Measurements from ENCODE around the gene WIZ. TPM values are rescaled to one million over a fixed set of nuclear protein-coding genes. Genes with fewer than 3 reads are reported as not detected.
"Not testable (repeated sequence)": the region's sequence is repeated elsewhere in the genome, so short reads cannot be mapped to it uniquely, and the experiment has no call there.

WIZ gene
- total and polyA plus RNA-seq, 5 donors from 2014 or later: 0.25 to 17.6 (median 1.0) TPM

GRCh38 chr19:15421136-15421695, 28.5 kb downstream of the WIZ start:
- peaks cover 32% of the 10 kb centered on the region for H3K36me3 ChIP-seq (ENCODE audit: control insufficient read depth, insufficient read depth, low read length)
- H3K4me3 ChIP-seq (ENCODE audit: low read depth, low read length): no peak overlapping the region
- DNase-seq: no peak
- H3K9me3 ChIP-seq (ENCODE audit: control insufficient read depth in 2 of 2, low read length in 2 of 2): peaks cover 3 to 7% of the 10 kb centered on the region in 2 experiments
- Mint-ChIP-seq H3K4me3 (peak overlapping the region in 1 of 4 donors; percentile 48), H3K4me1 (peaks cover 5 to 35% (median 23%) of the 10 kb centered on the region in 4 donors), H3K27ac (no peak overlapping the region), H3K36me3 (peaks cover 15% of the 10 kb centered on the region), H3K9me3 (peaks cover 0 to 5% (median 0%) of the 10 kb centered on the region in 7 donors), H3K27me3 (peaks cover 8% of the 10 kb centered on the region)
- ATAC-seq (ENCODE audit: low read depth in 2 of 2): no peak
- no peaks in the 10 kb centered on the region for H3K27me3 ChIP-seq (ENCODE audit: control insufficient read depth, insufficient read depth, low read length)
- peaks cover 29% of the 10 kb centered on the region for H3K4me1 ChIP-seq (ENCODE audit: control insufficient read depth, insufficient read depth, low read length, poor library complexity, severe bottlenecking)
- H3K27ac ChIP-seq (ENCODE audit: insufficient read depth, low read length, poor library complexity, severe bottlenecking): no peak overlapping the region

GRCh38 chr19:15419413-15420025, 30.2 kb downstream of the WIZ start:
- Histone ChIP-seq H3K4me3 (ENCODE audit: low read depth, low read length) (peak overlapping the region; percentile 71), H3K36me3 (ENCODE audit: control insufficient read depth, insufficient read depth, low read length) (peaks cover 23% of the 10 kb centered on the region), H3K9me3 (ENCODE audit: control insufficient read depth in 2 of 2, low read length in 2 of 2) (peaks cover 3 to 7% of the 10 kb centered on the region in 2 experiments), H3K27ac (ENCODE audit: insufficient read depth, low read length, poor library complexity, severe bottlenecking) (no peak overlapping the region), H3K4me1 (ENCODE audit: control insufficient read depth, insufficient read depth, low read length, poor library complexity, severe bottlenecking) (peaks cover 42% of the 10 kb centered on the region), H3K27me3 (ENCODE audit: control insufficient read depth, insufficient read depth, low read length) (no peaks in the 10 kb centered on the region)
- H3K9me3 Mint-ChIP-seq: peaks cover 0 to 5% (median 0%) of the 10 kb centered on the region in 7 donors
- H3K27me3 Mint-ChIP-seq: peaks cover 5% of the 10 kb centered on the region
- ATAC-seq (ENCODE audit: low read depth in 2 of 2): no peak
- DNase-seq: no peak
- H3K27ac Mint-ChIP-seq: peak overlapping the region; percentile 94 to 99 (median 99)
- H3K4me3 Mint-ChIP-seq: peak overlapping the region; percentile 21 to 99 (median 96)
- H3K36me3 Mint-ChIP-seq: peaks cover 13% of the 10 kb centered on the region
- H3K4me1 Mint-ChIP-seq: peaks cover 5 to 48% (median 30%) of the 10 kb centered on the region in 4 donors

GRCh38 chr19:15418579-15419412, 31.0 kb downstream of the WIZ start, which contains the start of gene AKAP8L:
TSS of gene AKAP8L (minus strand) at chr19:15418988. CDS start at chr19:15418923, 65 bp downstream.
- peaks cover 42% of the 10 kb centered on the region for H3K4me1 ChIP-seq (ENCODE audit: control insufficient read depth, insufficient read depth, low read length, poor library complexity, severe bottlenecking)
- peaks cover 14% of the 10 kb centered on the region for H3K36me3 Mint-ChIP-seq
- peaks cover 6 to 52% (median 31%) of the 10 kb centered on the region in 4 donors for H3K4me1 Mint-ChIP-seq
- peaks cover 0 to 5% (median 0%) of the 10 kb centered on the region in 7 donors for H3K9me3 Mint-ChIP-seq
- DNase-seq (peak; percentile 97 to 100 (median 99)), ATAC-seq (ENCODE audit: low read depth in 2 of 2) (peak; percentile 90 to 93)
- H3K36me3 ChIP-seq (ENCODE audit: control insufficient read depth, insufficient read depth, low read length): peaks cover 16% of the 10 kb centered on the region
- peak within 1 kb of the TSS; percentile 88 for H3K4me3 ChIP-seq (ENCODE audit: low read depth, low read length)
- peaks cover 3 to 7% of the 10 kb centered on the region in 2 experiments for H3K9me3 ChIP-seq (ENCODE audit: control insufficient read depth in 2 of 2, low read length in 2 of 2)
- H3K4me3 Mint-ChIP-seq: peak within 1 kb of the TSS; percentile 94 to 99 (median 98)
- H3K27ac Mint-ChIP-seq: peak within 1 kb of the TSS; percentile 94 to 99 (median 99)
- peak within 1 kb of the TSS; percentile 73 for H3K27ac ChIP-seq (ENCODE audit: insufficient read depth, low read length, poor library complexity, severe bottlenecking)
- H3K27me3 Mint-ChIP-seq: peaks cover 5% of the 10 kb centered on the region
- no peaks in the 10 kb centered on the region for H3K27me3 ChIP-seq (ENCODE audit: control insufficient read depth, insufficient read depth, low read length)

GRCh38 chr19:15418231-15418578, 31.6 kb downstream of the WIZ start:
- DNase-seq (no peak), ATAC-seq (ENCODE audit: low read depth in 2 of 2) (no peak)
- Histone ChIP-seq H3K4me3 (ENCODE audit: low read depth, low read length) (peak overlapping the region; percentile 88), H3K36me3 (ENCODE audit: control insufficient read depth, insufficient read depth, low read length) (peaks cover 11% of the 10 kb centered on the region), H3K27ac (ENCODE audit: insufficient read depth, low read length, poor library complexity, severe bottlenecking) (peak overlapping the region; percentile 73), H3K27me3 (ENCODE audit: control insufficient read depth, insufficient read depth, low read length) (no peaks in the 10 kb centered on the region), H3K9me3 (ENCODE audit: control insufficient read depth in 2 of 2, low read length in 2 of 2) (peaks cover 1 to 3% of the 10 kb centered on the region in 2 experiments), H3K4me1 (ENCODE audit: control insufficient read depth, insufficient read depth, low read length, poor library complexity, severe bottlenecking) (peaks cover 48% of the 10 kb centered on the region)
- Mint-ChIP-seq H3K36me3 (peaks cover 12% of the 10 kb centered on the region), H3K27ac (peak overlapping the region; percentile 90 to 99 (median 94)), H3K4me3 (peak overlapping the region; percentile 94 to 99 (median 98)), H3K4me1 (peaks cover 9 to 58% (median 34%) of the 10 kb centered on the region in 4 donors), H3K27me3 (peaks cover 5% of the 10 kb centered on the region), H3K9me3 (peaks cover 0 to 3% (median 0%) of the 10 kb centered on the region in 7 donors)

- Histone ChIP-seq H3K27me3 (ENCODE audit: control insufficient read depth, insufficient read depth, low read length) (no peaks in the 10 kb centered on the region), H3K9me3 (ENCODE audit: control insufficient read depth in 2 of 2, low read length in 2 of 2) (no peaks in the 10 kb centered on the region), H3K36me3 (ENCODE audit: control insufficient read depth, insufficient read depth, low read length) (peaks cover 7% of the 10 kb centered on the region), H3K27ac (ENCODE audit: insufficient read depth, low read length, poor library complexity, severe bottlenecking) (peak overlapping the region; percentile 73), H3K4me1 (ENCODE audit: control insufficient read depth, insufficient read depth, low read length, poor library complexity, severe bottlenecking) (peaks cover 53% of the 10 kb centered on the region), H3K4me3 (ENCODE audit: low read depth, low read length) (peak overlapping the region; percentile 88)
- peaks cover 13 to 63% (median 38%) of the 10 kb centered on the region in 4 donors for H3K4me1 Mint-ChIP-seq
- peaks cover 0 to 2% (median 0%) of the 10 kb centered on the region in 7 donors for H3K9me3 Mint-ChIP-seq
- no peak for DNase-seq
- ATAC-seq (ENCODE audit: low read depth in 2 of 2): no peak
- peaks cover 8% of the 10 kb centered on the region for H3K36me3 Mint-ChIP-seq
- H3K4me3 Mint-ChIP-seq: peak overlapping the region; percentile 94 to 99 (median 98)
- H3K27ac Mint-ChIP-seq: peak overlapping the region; percentile 90 to 99 (median 94)
- H3K27me3 Mint-ChIP-seq: peaks cover 5% of the 10 kb centered on the region
Measured at GRCh38 chr19:15417699-15418098, 32.1 kb downstream of the WIZ start.

GRCh38 chr19:15412832-15413231, 36.9 kb downstream of the WIZ start:
- Mint-ChIP-seq H3K4me3 (peak overlapping the region in 3 of 4 donors; percentile 41 to 57 (median 56)), H3K4me1 (peaks cover 23 to 77% (median 45%) of the 10 kb centered on the region in 4 donors)

GRCh38 chr19:15411351-15411750, 38.4 kb downstream of the WIZ start:
- not testable (repeated sequence) for H3K27me3 ChIP-seq (ENCODE audit: control insufficient read depth, insufficient read depth, low read length); H3K9me3 ChIP-seq (ENCODE audit: control insufficient read depth in 2 of 2, low read length in 2 of 2); H3K27ac ChIP-seq (ENCODE audit: insufficient read depth, low read length, poor library complexity, severe bottlenecking); H3K9me3 Mint-ChIP-seq; H3K4me3 Mint-ChIP-seq; ATAC-seq (ENCODE audit: low read depth in 2 of 2); DNase-seq; H3K36me3 Mint-ChIP-seq; H3K27me3 Mint-ChIP-seq; H3K4me3 ChIP-seq (ENCODE audit: low read depth, low read length)
- peak overlapping the region in 1 of 3 donors; percentile 10 for H3K27ac Mint-ChIP-seq
- Histone ChIP-seq H3K4me1 (ENCODE audit: control insufficient read depth, insufficient read depth, low read length, poor library complexity, severe bottlenecking) (peaks cover 42% of the 10 kb centered on the region), H3K36me3 (ENCODE audit: control insufficient read depth, insufficient read depth, low read length) (peaks cover 36% of the 10 kb centered on the region)
- peaks cover 25 to 77% (median 42%) of the 10 kb centered on the region in 4 donors for H3K4me1 Mint-ChIP-seq

More at GRCh38 chr19:15412832-15413231, 36.9 kb downstream of the WIZ start:
- H3K27ac ChIP-seq (ENCODE audit: insufficient read depth, low read length, poor library complexity, severe bottlenecking): no peak overlapping the region
- H3K9me3 ChIP-seq (ENCODE audit: control insufficient read depth in 2 of 2, low read length in 2 of 2): no peaks in the 10 kb centered on the region
- Mint-ChIP-seq H3K27me3 (no peaks in the 10 kb centered on the region), H3K36me3 (peaks cover 7% of the 10 kb centered on the region), H3K9me3 (no peaks in the 10 kb centered on the region), H3K27ac (peak overlapping the region; percentile 6 to 38 (median 37))
- DNase-seq (peak in 1 of 3 donors; percentile 4), ATAC-seq (ENCODE audit: low read depth in 2 of 2) (no peak)
- H3K4me3 ChIP-seq (ENCODE audit: low read depth, low read length): no peak overlapping the region
- no peaks in the 10 kb centered on the region for H3K27me3 ChIP-seq (ENCODE audit: control insufficient read depth, insufficient read depth, low read length)
- peaks cover 53% of the 10 kb centered on the region for H3K4me1 ChIP-seq (ENCODE audit: control insufficient read depth, insufficient read depth, low read length, poor library complexity, severe bottlenecking)
- peaks cover 31% of the 10 kb centered on the region for H3K36me3 ChIP-seq (ENCODE audit: control insufficient read depth, insufficient read depth, low read length)

Measured in CD4-positive, CD25-positive, alpha-beta regulatory T cell (primary cell).